Upper lobe of right lung (tissue), 1 donor: ENCODE data around the gene CALHM6. TPM values are rescaled to one million over a fixed set of nuclear protein-coding genes. Genes with fewer than 3 reads are reported as not detected.

ENCODE experiments used
- ATAC-seq: fragments of 200-7000 bp; cut with Tn5 transposase; one replicate; pipeline ENCODE4 v1.9.1; 2020; ENCODE audit warnings: mild to moderate bottlenecking, moderate library complexity
- DNase-seq: peaks from one replicate; pipeline ENCODE4 v3.0.0-alpha.2; 2020
- H3K27ac ChIP-seq: fragments of 200-600 bp; one replicate; pipeline ENCODE4 v1.8.0; 2022
- H3K27me3 ChIP-seq: fragments of 200-600 bp; one replicate; pipeline ENCODE4 v1.8.0; 2022; ENCODE audit warnings: mild to moderate bottlenecking
- H3K36me3 ChIP-seq: fragments of 200-600 bp; one replicate; pipeline ENCODE4 v1.8.0; 2022
- H3K4me1 ChIP-seq: fragments of 200-600 bp; one replicate; pipeline ENCODE4 v1.8.0; 2022
- H3K4me3 ChIP-seq: fragments of 200-600 bp; one replicate; pipeline ENCODE4 v1.8.0; 2022; ENCODE audit warnings: mild to moderate bottlenecking
- H3K9me3 ChIP-seq: fragments of 200-600 bp; one replicate; pipeline ENCODE4 v1.8.0; 2022
- intact Hi-C: fragments of 100-400 bp; cut with DNase I; formaldehyde crosslinking; loops from one replicate; pipeline ENCODE4 v1.11.0; 2022
- total RNA-seq: library from RNA; stranded (reverse); fragmentation: NEBNext Ultra II Directional; extraction: Animal tissue kit (Norgen Biotek cat#: 25700); gene quantifications from one replicate; pipeline ENCODE4 v1.2.1, GENCODE V29; 2021
- TF ChIP-seq, protein P1 (sequence below): fragments of 200-600 bp; IDR thresholded peaks from one replicate; pipeline ENCODE4 v1.8.0; 2022; ENCODE audit warnings: antibody characterized with exemption
- donor health status: DM: no; HTN: yes; CAD: no; lungs with severe emphysema.

Gene CALHM6
- total RNA-seq, 1 donor from 2014 or later: 3.6 TPM

DNA sequence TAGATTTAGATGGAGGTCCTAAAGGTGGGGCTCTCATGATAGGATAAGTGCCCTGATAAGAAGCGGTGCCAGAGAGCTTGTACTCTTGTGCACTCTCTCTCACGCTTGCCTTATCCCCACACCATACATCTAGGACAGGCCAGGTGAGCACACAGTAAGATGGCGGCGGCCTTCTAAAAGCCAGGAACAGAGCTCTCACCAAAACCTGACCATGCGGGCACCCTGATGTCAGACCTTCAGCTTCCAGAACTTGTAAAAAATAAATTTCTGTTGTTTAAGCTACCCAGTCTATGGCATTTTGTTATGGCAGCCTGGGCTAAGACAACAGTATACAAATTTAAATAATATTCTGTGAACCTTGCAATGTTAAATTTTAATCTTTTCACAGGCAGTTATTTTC, 40.8 kb upstream of the CALHM6 start:
- intact Hi-C loops: no loop called here
- ATAC-seq (no peak), DNase-seq (no peak)
- TF ChIP-seq, protein P1, sequence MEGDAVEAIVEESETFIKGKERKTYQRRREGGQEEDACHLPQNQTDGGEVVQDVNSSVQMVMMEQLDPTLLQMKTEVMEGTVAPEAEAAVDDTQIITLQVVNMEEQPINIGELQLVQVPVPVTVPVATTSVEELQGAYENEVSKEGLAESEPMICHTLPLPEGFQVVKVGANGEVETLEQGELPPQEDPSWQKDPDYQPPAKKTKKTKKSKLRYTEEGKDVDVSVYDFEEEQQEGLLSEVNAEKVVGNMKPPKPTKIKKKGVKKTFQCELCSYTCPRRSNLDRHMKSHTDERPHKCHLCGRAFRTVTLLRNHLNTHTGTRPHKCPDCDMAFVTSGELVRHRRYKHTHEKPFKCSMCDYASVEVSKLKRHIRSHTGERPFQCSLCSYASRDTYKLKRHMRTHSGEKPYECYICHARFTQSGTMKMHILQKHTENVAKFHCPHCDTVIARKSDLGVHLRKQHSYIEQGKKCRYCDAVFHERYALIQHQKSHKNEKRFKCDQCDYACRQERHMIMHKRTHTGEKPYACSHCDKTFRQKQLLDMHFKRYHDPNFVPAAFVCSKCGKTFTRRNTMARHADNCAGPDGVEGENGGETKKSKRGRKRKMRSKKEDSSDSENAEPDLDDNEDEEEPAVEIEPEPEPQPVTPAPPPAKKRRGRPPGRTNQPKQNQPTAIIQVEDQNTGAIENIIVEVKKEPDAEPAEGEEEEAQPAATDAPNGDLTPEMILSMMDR: no peak
- Histone ChIP-seq H3K4me1 (no peaks in the 10 kb centered on the region), H3K4me3 (no peak overlapping the region), H3K36me3 (no peaks in the 10 kb centered on the region), H3K9me3 (no peaks in the 10 kb centered on the region), H3K27ac (no peak overlapping the region), H3K27me3 (no peaks in the 10 kb centered on the region)

DNA sequence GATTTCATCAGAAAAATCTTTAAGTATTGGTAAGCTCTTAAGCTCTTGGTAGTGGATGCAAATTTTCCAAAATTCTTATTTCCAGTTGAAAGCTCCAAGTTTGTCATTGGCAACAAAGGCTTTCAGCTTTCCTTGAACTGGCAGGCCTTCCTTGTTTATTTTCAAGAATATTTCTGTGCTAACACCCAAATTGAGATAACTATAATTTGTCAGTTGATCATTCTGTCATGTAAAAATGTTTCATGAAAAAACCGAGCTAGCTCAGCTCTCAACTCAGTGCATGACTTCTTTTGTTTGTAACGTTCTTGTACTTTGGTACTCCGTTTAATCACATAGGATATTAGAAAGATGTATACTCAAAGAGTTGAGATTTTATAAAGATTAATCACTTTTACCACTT, 38.9 kb upstream of the CALHM6 start:
- Histone ChIP-seq H3K27ac (no peak overlapping the region), H3K4me1 (no peaks in the 10 kb centered on the region), H3K4me3 (no peak overlapping the region), H3K27me3 (no peaks in the 10 kb centered on the region), H3K36me3 (peaks cover 6% of the 10 kb centered on the region), H3K9me3 (no peaks in the 10 kb centered on the region)
- intact Hi-C loops: no loop called here
- ATAC-seq: no peak
- TF ChIP-seq, protein P1: no peak
- DNase-seq: no peak

DNA sequence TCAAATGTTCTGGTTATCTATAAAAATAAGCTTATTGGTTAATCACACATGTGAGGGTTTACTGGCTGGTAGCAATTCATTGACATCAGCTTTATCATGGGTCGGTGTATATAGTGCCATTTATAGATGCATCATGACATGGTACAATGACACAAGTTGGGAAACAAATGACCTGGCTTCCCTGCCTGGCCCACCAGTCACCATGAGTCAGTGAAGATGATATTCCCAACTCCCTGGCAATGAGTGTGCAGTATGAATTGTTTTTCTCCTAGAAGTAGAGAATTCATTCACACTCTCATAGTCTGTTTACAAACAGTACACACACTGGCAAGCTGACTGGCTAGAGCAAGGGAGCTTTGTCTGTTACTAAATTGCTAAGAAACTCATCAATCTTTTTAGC, 37.2 kb upstream of the CALHM6 start:
- H3K27ac ChIP-seq: no peak overlapping the region
- H3K36me3 ChIP-seq: peaks cover 16% of the 10 kb centered on the region
- intact Hi-C loops: no loop called here
- H3K9me3 ChIP-seq: no peaks in the 10 kb centered on the region
- no peak overlapping the region for H3K4me3 ChIP-seq
- DNase-seq (no peak), ATAC-seq (no peak)
- H3K27me3 ChIP-seq: no peaks in the 10 kb centered on the region
- TF ChIP-seq, protein P1: no peak
- H3K4me1 ChIP-seq: no peaks in the 10 kb centered on the region

DNA sequence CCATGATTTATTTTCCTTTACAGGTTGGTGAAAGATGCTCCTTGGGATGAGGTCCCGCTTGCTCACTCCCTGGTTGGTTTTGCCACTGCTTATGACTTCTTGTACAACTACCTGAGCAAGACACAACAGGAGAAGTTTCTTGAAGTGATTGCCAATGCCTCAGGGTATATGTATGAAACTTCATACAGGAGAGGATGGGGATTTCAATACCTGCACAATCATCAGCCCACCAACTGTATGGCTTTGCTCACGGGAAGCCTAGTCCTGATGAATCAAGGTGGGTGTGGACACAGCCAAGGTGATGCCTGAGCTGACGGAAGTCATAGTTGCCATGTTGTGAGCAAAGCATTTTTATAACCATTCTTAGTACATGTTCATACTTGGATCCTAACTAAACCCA, 34.6 kb upstream of the CALHM6 start:
- intact Hi-C loops: no loop called here
- H3K4me1 ChIP-seq: no peaks in the 10 kb centered on the region
- no peak for DNase-seq
- H3K27ac ChIP-seq: no peak overlapping the region
- TF ChIP-seq, protein P1: no peak
- H3K4me3 ChIP-seq: no peak overlapping the region
- no peaks in the 10 kb centered on the region for H3K27me3 ChIP-seq
- no peaks in the 10 kb centered on the region for H3K9me3 ChIP-seq
- H3K36me3 ChIP-seq: peaks cover 29% of the 10 kb centered on the region
- no peak for ATAC-seq

DNA sequence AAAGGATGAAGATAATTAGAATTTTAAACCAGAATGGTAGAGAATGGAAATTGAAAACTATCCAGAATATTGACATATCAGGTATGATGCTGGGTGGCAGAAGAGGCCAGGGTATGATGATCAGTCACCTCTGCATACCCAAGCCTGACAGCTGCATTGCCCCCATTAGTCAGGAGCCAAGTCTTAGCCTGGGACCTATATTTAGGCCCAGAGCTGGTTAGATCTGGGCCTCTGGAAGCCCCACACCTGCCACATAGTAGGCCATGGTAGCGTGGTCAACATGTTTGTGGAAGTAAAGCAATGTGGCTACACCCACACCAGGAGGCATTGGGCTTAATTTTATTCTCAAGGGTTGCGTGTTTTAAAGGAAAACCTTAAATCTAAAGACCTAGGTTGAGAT, 32.1 kb upstream of the CALHM6 start:
- ATAC-seq (no peak), DNase-seq (no peak)
- Histone ChIP-seq H3K4me3 (no peak overlapping the region), H3K27me3 (no peaks in the 10 kb centered on the region), H3K9me3 (no peaks in the 10 kb centered on the region), H3K27ac (no peak overlapping the region), H3K36me3 (peaks cover 34% of the 10 kb centered on the region), H3K4me1 (no peaks in the 10 kb centered on the region)
- intact Hi-C loops: no loop called here
- TF ChIP-seq, protein P1: no peak

DNA sequence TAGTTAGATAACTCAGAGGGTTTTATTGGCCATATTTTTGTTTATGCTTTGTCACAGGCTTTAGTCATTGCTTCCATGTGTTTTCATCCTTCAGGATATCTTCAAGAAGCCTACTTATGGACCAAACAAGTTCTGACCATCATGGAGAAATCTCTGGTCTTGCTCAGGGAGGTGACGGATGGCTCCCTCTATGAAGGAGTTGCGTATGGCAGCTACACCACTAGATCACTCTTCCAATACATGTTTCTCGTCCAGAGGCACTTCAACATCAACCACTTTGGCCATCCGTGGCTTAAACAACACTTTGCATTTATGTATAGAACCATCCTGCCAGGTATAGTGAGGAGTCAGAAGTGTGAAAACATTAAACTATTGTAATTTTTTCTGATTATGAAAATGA, 30.3 kb upstream of the CALHM6 start:
- no peak overlapping the region for H3K27ac ChIP-seq
- ATAC-seq: no peak
- no peak overlapping the region for H3K4me3 ChIP-seq
- H3K9me3 ChIP-seq: no peaks in the 10 kb centered on the region
- intact Hi-C loops: no loop called here
- H3K36me3 ChIP-seq: peaks cover 34% of the 10 kb centered on the region
- DNase-seq: no peak
- H3K27me3 ChIP-seq: no peaks in the 10 kb centered on the region
- no peaks in the 10 kb centered on the region for H3K4me1 ChIP-seq
- TF ChIP-seq, protein P1: no peak
